Right lung (tissue), 10 donors: ENCODE results near the gene PCDHA9. TPM values are rescaled to one million over a fixed set of nuclear protein-coding genes. Genes with fewer than 3 reads are reported as not detected.
"Not testable (repeated sequence)": the region's sequence is repeated elsewhere in the genome, so short reads cannot be mapped to it uniquely, and the experiment has no call there.

ENCODE experiments used
- DNase-seq, 2 donors: peaks; one replicate each; pipeline ENCODE4 v3.0.0-alpha.2; 2013
- long read RNA-seq, 8 donors: transcript quantifications; one replicate each; lab custom pipeline, GENCODE V29; 2026
- polyA plus RNA-seq, 5 donors: library from polyadenylated mRNA; unstranded; fragments of 120-200 nt; gene quantifications; one replicate each; pipeline versions ENCODE4 v1.2.1 to v1.2.3, GENCODE V29; 2013; ENCODE audit warnings: inconsistent platforms in 1 of 5, low replicate concordance in 1 of 5; ENCODE audit not compliant: insufficient read length in 5 of 5, insufficient read depth in 1 of 5

Gene PCDHA9
- under 1 TPM; 0.04 to 0.10 (median 0.05) TPM for polyA plus RNA-seq
- long read RNA-seq, donor 1: 0 reads
- long read RNA-seq, donor 2: 0 reads
- long read RNA-seq, donor 3: 0 reads
- long read RNA-seq, donor 4: 0 reads
- long read RNA-seq, donor 5: 0 reads
- long read RNA-seq, donor 6, full-length matches to known transcripts: 1 of 1 reads
- long read RNA-seq, donor 6, partial matches to known transcripts: 0 of 1 reads
- long read RNA-seq, donor 6, other reads (novel, unspliced or antisense): 0 of 1 reads
- long read RNA-seq, donor 7: 0 reads
- long read RNA-seq, donor 8: 0 reads

- not testable (repeated sequence) for DNase-seq
Observed at GRCh38 chr5:140848139-140849102, at the start of gene PCDHA9. TSS of gene PCDHA9 (plus strand) at chr5:140848382. CDS start at chr5:140848496, 114 bp downstream.

- DNase-seq: peak in 1 of 2 donors; percentile 2
Observed at GRCh38 chr5:140800816-140801493, 47.2 kb upstream of the PCDHA9 start, which contains the start of gene PCDHA3. TSS of gene PCDHA3 (plus strand) at chr5:140801057.

- DNase-seq: no peak
Observed at GRCh38 chr5:140801494-140801841, 46.7 kb upstream of the PCDHA9 start.

- DNase-seq: not testable (repeated sequence)
Observed at GRCh38 chr5:140802381-140802780, 45.8 kb upstream of the PCDHA9 start.

GRCh38 chr5:140802781-140803271, 45.4 kb upstream of the PCDHA9 start:
- DNase-seq: no peak

- DNase-seq: no peak
Observed at GRCh38 chr5:140806834-140807775, 41.1 kb upstream of the PCDHA9 start, which contains the start of gene PCDHA4. TSS of gene PCDHA4 (plus strand) at chr5:140807068.

- not testable (repeated sequence) for DNase-seq
Observed at GRCh38 chr5:140808241-140808888, 39.8 kb upstream of the PCDHA9 start.

GRCh38 chr5:140808889-140809291, 39.3 kb upstream of the PCDHA9 start:
- DNase-seq: no peak

GRCh38 chr5:140821375-140822280, 26.6 kb upstream of the PCDHA9 start, which contains the start of gene PCDHA5:
TSS of gene PCDHA5 (plus strand) at chr5:140821613.
- DNase-seq: no peak

GRCh38 chr5:140822281-140822629, 25.9 kb upstream of the PCDHA9 start:
- DNase-seq: no peak

GRCh38 chr5:140822969-140823368, 25.2 kb upstream of the PCDHA9 start:
- DNase-seq: not testable (repeated sequence)

- no peak for DNase-seq
Observed at GRCh38 chr5:140823475-140823874, 24.7 kb upstream of the PCDHA9 start.

- no peak for DNase-seq
Observed at GRCh38 chr5:140827704-140828361, 20.3 kb upstream of the PCDHA9 start, which contains the start of gene PCDHA6. TSS of gene PCDHA6 (plus strand) at chr5:140827960. CDS start at chr5:140828092, 132 bp downstream.

- no peak for DNase-seq
Observed at GRCh38 chr5:140828362-140828737, 19.8 kb upstream of the PCDHA9 start.

- DNase-seq: not testable (repeated sequence)
Observed at GRCh38 chr5:140829511-140830501, 18.4 kb upstream of the PCDHA9 start.

- no peak for DNase-seq
Observed at GRCh38 chr5:140833993-140834392, 14.2 kb upstream of the PCDHA9 start, which contains the start of gene PCDHA7. TSS of gene PCDHA7 (plus strand) at chr5:140834269. CDS start at chr5:140834384, 115 bp downstream.
